Progenitor cell of endocrine pancreas (in vitro differentiated cells): Measurements from ENCODE around the gene ACSL5. TPM values are rescaled to one million over a fixed set of nuclear protein-coding genes. Genes with fewer than 3 reads are reported as not detected.

Experiments used
- DNase-seq: peaks from one replicate; pipeline ENCODE4 v3.0.0; 2021; ENCODE audit warnings: low spot score; ENCODE audit not compliant: unreplicated experiment
- H3K27ac Mint-ChIP-seq: 2 replicates; pipeline ENCODE4 v1.8.0; 2021; ENCODE audit warnings: mild to moderate bottlenecking, moderate library complexity, mixed read lengths
- H3K27me3 Mint-ChIP-seq: 2 replicates; pipeline ENCODE4 v1.8.0; 2021; ENCODE audit warnings: mixed read lengths
- H3K36me3 Mint-ChIP-seq: 2 replicates; pipeline ENCODE4 v1.8.0; 2022; ENCODE audit warnings: mixed read lengths; ENCODE audit not compliant: insufficient read depth
- H3K4me1 Mint-ChIP-seq: 2 replicates; pipeline ENCODE4 v1.8.0; 2021; ENCODE audit warnings: low read depth, mixed read lengths
- H3K4me3 Mint-ChIP-seq: 2 replicates; pipeline ENCODE4 v1.8.0; 2021; ENCODE audit warnings: low read depth, mild to moderate bottlenecking, moderate library complexity, mixed read lengths
- H3K9me3 Mint-ChIP-seq: 2 replicates; pipeline ENCODE4 v1.8.0; 2021; ENCODE audit warnings: low read depth, mixed read lengths
- CTCF ChIP-seq: fragments of 200-600 bp; sonication (generic); IDR thresholded peaks from one replicate; pipeline ENCODE4 v1.5.0; 2021; ENCODE audit warnings: antibody characterized with exemption, mild to moderate bottlenecking; ENCODE audit not compliant: unreplicated experiment
- total RNA-seq: library from RNA; stranded (reverse); gene quantifications from 2 replicates; pipeline ENCODE4 v1.2.1, GENCODE V29; 2021

The ACSL5 gene
- total RNA-seq, 1 donor from 2014 or later: 0.22 TPM

GRCh38 chr10:112351146-112351545 lies 22.8 kb upstream of the ACSL5 start:
- H3K4me1 Mint-ChIP-seq: no peaks in the 10 kb centered on the region
- no peaks in the 10 kb centered on the region for H3K36me3 Mint-ChIP-seq
- no peak for TF ChIP-seq CTCF
- DNase-seq: no peak
- H3K4me3 Mint-ChIP-seq: no peak overlapping the region
- H3K9me3 Mint-ChIP-seq: no peaks in the 10 kb centered on the region
- H3K27me3 Mint-ChIP-seq: peaks cover 3% of the 10 kb centered on the region
- H3K27ac Mint-ChIP-seq: peak overlapping the region; percentile 7

DNA sequence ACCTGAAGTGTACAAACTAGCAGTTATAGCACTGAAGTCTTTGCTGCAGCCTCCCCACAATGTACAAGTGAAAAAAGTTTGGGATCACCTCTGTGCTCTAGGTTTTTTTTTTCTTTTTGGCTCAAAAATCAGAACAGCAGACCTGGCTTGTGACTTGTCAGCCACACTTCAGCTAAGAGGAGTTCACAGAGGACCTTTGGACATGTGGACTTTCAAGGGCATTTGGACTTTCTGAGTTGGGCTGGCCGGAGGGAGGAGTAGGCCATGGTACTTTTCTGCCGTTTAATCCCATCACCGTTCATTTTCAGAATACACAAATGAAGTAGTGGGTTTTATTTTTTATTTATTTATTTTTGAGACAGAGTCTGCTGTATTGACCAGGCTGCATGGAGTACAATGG lies 21.9 kb upstream of the ACSL5 start:
- Mint-ChIP-seq H3K9me3 (no peaks in the 10 kb centered on the region), H3K4me1 (no peaks in the 10 kb centered on the region), H3K4me3 (no peak overlapping the region), H3K27ac (no peak overlapping the region), H3K27me3 (peaks cover 3% of the 10 kb centered on the region), H3K36me3 (no peaks in the 10 kb centered on the region)
- TF ChIP-seq CTCF: no peak
- DNase-seq: no peak

DNA sequence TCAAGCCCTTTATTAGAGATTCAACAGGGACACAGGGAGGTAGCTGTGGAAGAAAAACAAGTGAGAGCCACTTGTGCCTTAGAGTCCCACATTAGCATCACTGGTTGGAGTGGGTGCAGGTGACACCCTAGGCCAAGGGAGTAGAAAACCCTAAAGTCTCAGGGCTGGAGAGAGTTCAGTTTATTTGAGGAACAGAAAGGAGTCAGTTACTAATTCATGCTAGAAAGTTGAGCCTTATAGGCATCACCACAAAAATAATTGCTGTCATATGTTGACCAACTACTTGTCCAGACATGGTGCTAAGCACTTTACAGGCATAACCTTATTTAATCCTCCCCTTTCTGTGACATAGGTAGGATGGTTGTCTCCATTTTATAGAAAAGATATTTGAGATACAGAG lies 20.9 kb upstream of the ACSL5 start:
- no peaks in the 10 kb centered on the region for H3K4me1 Mint-ChIP-seq
- no peak overlapping the region for H3K27ac Mint-ChIP-seq
- no peak for DNase-seq
- no peak for TF ChIP-seq CTCF
- no peak overlapping the region for H3K4me3 Mint-ChIP-seq
- H3K36me3 Mint-ChIP-seq: no peaks in the 10 kb centered on the region
- H3K9me3 Mint-ChIP-seq: no peaks in the 10 kb centered on the region
- no peaks in the 10 kb centered on the region for H3K27me3 Mint-ChIP-seq

- Mint-ChIP-seq H3K36me3 (no peaks in the 10 kb centered on the region), H3K4me1 (peaks cover 3% of the 10 kb centered on the region), H3K27me3 (peaks cover 8% of the 10 kb centered on the region), H3K4me3 (no peak overlapping the region), H3K27ac (no peak overlapping the region), H3K9me3 (no peaks in the 10 kb centered on the region)
- no peak for DNase-seq
- TF ChIP-seq CTCF: no peak
These were observed 17.2 kb upstream of the ACSL5 start for GRCh38 chr10:112356686-112357085.

GRCh38 chr10:112359606-112360307 lies 14.2 kb upstream of the ACSL5 start:
- DNase-seq: no peak
- no peaks in the 10 kb centered on the region for H3K36me3 Mint-ChIP-seq
- H3K4me3 Mint-ChIP-seq: no peak overlapping the region
- peaks cover 3% of the 10 kb centered on the region for H3K4me1 Mint-ChIP-seq
- H3K27me3 Mint-ChIP-seq: peaks cover 8% of the 10 kb centered on the region
- H3K27ac Mint-ChIP-seq: no peak overlapping the region
- no peaks in the 10 kb centered on the region for H3K9me3 Mint-ChIP-seq
- TF ChIP-seq CTCF: no peak
